ENCODE results near the gene GNAQ.

The GNAQ gene

GRCh38 chr9:78070521-78070920 is 38.9 kb upstream of the GNAQ start:
- no peak for TF ChIP-seq YY1 (IDR thresholded peaks at IDR 0.05; ENCODE audit: low read depth)
- TF ChIP-seq, protein P1, sequence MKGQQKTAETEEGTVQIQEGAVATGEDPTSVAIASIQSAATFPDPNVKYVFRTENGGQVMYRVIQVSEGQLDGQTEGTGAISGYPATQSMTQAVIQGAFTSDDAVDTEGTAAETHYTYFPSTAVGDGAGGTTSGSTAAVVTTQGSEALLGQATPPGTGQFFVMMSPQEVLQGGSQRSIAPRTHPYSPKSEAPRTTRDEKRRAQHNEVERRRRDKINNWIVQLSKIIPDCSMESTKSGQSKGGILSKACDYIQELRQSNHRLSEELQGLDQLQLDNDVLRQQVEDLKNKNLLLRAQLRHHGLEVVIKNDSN (IDR thresholded peaks at IDR 0.05): no peak
- no peak for TF ChIP-seq TAF1 (IDR thresholded peaks at IDR 0.05; ENCODE audit: low read depth)
- no peak for TF ChIP-seq NFIC (IDR thresholded peaks at IDR 0.05)
- TF ChIP-seq RAD21 (IDR thresholded peaks at IDR 0.05; ENCODE audit: low read depth): no peak
- no peak for TF ChIP-seq ZBTB7A (IDR thresholded peaks at IDR 0.05; ENCODE audit: low read depth)
- no peak for TF ChIP-seq TCF12 (IDR thresholded peaks at IDR 0.05; ENCODE audit: low read depth)
- no peak for TF ChIP-seq EP300 (IDR thresholded peaks at IDR 0.05; ENCODE audit: borderline replicate concordance)
- no peak for TF ChIP-seq CEBPB (IDR thresholded peaks at IDR 0.05)
- no peak for TF ChIP-seq CREB1 (IDR thresholded peaks at IDR 0.05; ENCODE audit: low read depth)
- no peak for TF ChIP-seq EGR1 (IDR thresholded peaks at IDR 0.05)
- TF ChIP-seq MAX (IDR thresholded peaks at IDR 0.05): no peak
- no peak for TF ChIP-seq REST (IDR thresholded peaks at IDR 0.05; ENCODE audit: low read depth)

DNA sequence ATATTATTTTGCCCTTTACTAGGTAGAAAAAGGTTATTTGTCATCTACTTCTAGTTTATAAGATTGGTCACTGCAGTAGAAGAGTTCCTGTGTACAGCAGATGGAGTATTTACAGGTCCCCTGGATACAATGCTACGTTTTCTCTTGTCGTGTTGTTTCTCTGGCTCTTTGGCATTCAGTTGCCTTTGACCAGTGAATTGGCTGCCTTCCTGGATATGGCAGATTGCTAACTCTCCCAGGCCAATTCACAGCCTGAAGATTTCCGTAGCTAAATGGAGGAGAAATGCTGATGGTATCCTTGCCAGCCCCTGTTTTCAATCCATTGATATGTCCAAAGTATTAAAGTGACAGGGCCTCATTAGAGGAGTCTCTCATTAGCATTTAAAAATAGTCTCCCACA is 32.5 kb upstream of the GNAQ start:
- TF ChIP-seq CREB1 (IDR thresholded peaks at IDR 0.05; ENCODE audit: low read depth): no peak
- no peak for TF ChIP-seq RAD21 (IDR thresholded peaks at IDR 0.05; ENCODE audit: low read depth)
- no peak for TF ChIP-seq TAF1 (IDR thresholded peaks at IDR 0.05; ENCODE audit: low read depth)
- no peak for TF ChIP-seq NFIC (IDR thresholded peaks at IDR 0.05)
- no peak for TF ChIP-seq REST (IDR thresholded peaks at IDR 0.05; ENCODE audit: low read depth)
- TF ChIP-seq, protein P1 (IDR thresholded peaks at IDR 0.05): no peak
- no peak for TF ChIP-seq EGR1 (IDR thresholded peaks at IDR 0.05)
- TF ChIP-seq TCF12 (IDR thresholded peaks at IDR 0.05; ENCODE audit: low read depth): no peak

- TF ChIP-seq NFIC (IDR thresholded peaks at IDR 0.05) (no peak), MAX (IDR thresholded peaks at IDR 0.05) (no peak), REST (IDR thresholded peaks at IDR 0.05; ENCODE audit: low read depth) (no peak), FOXM1 (IDR thresholded peaks at IDR 0.05; ENCODE audit: borderline replicate concordance, low read depth) (no peak)
- TF ChIP-seq, protein P1 (IDR thresholded peaks at IDR 0.05): no peak
Observed at GRCh38 chr9:78062710-78063109, 31.1 kb upstream of the GNAQ start.

GRCh38 chr9:78053627-78054026 is 22.0 kb upstream of the GNAQ start:
- TF ChIP-seq, protein P1 (IDR thresholded peaks at IDR 0.05): no peak
- TF ChIP-seq EP300 (IDR thresholded peaks at IDR 0.05; ENCODE audit: borderline replicate concordance) (no peak), TCF12 (IDR thresholded peaks at IDR 0.05; ENCODE audit: low read depth) (no peak), NFIC (IDR thresholded peaks at IDR 0.05) (no peak), REST (IDR thresholded peaks at IDR 0.05; ENCODE audit: low read depth) (no peak), TEAD4 (IDR thresholded peaks at IDR 0.05) (no peak), CEBPB (IDR thresholded peaks at IDR 0.05) (no peak), EGR1 (IDR thresholded peaks at IDR 0.05) (no peak)

Measured in Ishikawa (cell line).